NCI-H187 treated with DMSO at 0.1 percent for 48 hours (cell line): ENCODE measurements around the gene ANKRD11.
"Not testable (repeated sequence)": the region's sequence is repeated elsewhere in the genome, so short reads cannot be mapped to it uniquely, and the experiment has no call there.

Source experiments
- DNase-seq: peaks from one replicate; lab custom pipeline; 2025; lab: John Stamatoyannopoulos, UW

The ANKRD11 gene

DNA sequence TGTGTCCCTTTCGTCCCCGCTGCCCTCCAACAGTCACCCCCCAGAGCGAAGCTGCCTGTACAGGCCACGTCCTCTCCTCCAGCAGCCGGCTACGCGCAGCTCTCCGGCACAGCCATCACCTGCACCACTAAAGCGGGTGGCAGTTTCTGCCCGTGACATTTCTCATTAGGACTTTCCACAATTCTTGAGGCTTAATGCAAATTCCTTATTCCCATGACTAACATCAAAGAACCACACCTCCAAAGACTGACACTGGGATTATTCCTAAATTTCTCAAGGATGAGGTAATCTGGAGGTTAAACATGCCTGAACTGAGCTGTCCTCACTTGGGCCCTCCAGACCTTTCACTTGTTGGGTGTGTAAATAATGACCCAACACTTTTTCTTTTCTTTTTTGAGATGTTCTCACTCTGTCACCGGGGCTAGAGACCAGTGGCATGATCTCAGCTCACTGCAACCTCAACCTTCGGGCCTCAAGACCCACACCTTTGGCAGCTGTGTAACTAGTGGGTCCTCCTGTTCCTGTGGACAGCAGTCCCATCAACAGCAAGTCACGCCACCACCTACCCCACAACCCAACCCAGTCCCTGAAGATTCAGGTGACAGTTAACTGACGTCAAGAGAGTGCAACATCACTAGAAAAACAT, 11.7 kb downstream of the ANKRD11 start:
- DNase-seq = no peak

GRCh38 chr16:89476811-89477261, 13.5 kb downstream of the ANKRD11 start:
- no peak for DNase-seq

DNA sequence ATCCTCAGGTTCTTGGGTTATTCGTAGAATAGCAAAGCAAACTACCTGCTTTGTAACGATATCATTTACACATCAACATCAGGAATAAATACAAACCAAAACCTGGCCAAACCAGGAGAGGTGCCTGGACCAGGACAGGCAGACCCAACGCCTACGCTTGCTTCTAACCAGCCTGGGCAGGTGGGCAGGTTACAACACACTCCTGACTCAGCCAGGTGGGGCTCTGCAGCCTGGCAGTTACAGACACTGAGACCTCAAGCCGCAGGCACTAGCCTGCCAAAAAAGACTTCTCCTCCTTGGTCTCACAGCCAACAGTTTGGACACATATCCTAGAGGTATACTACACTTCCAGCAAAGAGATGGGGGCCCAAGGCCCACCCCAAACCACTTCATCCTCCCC, 14.0 kb downstream of the ANKRD11 start:
- no peak for DNase-seq

GRCh38 chr16:89475144-89475543, 15.2 kb downstream of the ANKRD11 start:
- no peak for DNase-seq

GRCh38 chr16:89473791-89474414, 16.5 kb downstream of the ANKRD11 start:
- no peak for DNase-seq

DNA sequence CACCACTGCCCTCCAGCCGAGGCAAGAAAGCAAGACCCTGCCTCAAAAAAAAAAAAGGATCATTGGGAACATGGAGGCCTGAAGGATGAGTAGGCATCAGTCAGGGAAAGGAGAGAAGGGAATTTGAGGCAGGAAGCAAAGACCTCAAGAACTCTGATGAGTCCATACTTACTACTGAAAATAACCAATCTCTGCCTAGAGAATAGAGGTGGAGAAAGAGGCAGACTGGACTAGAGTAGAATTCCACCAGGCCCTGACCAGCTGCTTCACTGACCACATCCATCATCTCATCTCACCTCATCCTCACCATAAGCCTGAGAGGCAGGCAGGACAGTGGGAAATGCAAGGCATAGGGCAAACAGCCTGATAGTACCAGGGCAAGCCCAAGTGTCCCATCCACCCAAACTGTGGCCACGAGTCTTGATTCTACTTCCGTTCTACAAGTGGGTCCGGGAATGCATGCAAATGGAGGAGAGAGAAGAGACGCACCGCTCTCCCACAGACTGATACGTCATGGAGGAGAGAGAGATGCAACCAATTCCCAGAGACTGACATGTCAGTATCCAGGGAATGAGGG, 17.1 kb downstream of the ANKRD11 start:
- DNase-seq = no peak

- no peak for DNase-seq
Observed at GRCh38 chr16:89472711-89473075, 17.7 kb downstream of the ANKRD11 start.

DNA sequence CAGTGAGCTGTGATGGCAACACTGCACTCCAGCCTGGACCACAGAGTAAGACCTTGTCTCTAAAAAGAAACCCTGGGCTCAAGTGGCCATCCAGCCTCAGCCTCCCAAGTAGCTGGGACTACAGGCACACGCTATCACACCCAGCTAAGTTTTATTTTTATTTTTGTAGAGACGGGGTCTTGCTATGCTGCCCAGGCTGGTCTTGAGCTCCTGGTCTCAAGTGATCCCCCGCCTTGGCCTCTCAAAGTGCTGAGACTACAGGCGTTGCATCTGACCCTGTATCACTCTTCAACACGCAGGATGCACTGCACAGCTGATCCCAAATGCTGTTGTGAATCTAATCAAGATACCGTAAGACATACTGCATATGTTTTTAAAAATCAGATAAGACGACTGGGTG, 23.0 kb downstream of the ANKRD11 start:
- no peak for DNase-seq

DNA sequence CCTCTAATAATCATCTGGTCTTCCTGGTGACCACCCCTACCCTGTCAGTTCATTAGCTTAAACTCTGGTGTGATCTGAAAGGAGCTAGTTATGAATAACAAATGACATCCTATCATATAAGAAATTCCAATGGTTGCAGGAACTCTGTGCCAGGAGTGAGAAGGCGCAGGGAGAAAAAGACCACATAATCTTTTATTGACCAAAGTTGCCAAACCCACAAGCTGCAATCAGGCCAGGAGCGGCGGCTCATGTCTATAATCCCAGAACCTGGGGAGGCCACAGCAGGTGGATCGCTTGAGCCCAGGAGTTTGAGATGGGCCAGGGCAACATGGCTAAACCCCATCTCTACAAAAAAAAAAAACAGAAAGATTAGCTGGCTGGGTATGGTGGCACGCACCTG, 23.4 kb downstream of the ANKRD11 start:
- no peak for DNase-seq

DNA sequence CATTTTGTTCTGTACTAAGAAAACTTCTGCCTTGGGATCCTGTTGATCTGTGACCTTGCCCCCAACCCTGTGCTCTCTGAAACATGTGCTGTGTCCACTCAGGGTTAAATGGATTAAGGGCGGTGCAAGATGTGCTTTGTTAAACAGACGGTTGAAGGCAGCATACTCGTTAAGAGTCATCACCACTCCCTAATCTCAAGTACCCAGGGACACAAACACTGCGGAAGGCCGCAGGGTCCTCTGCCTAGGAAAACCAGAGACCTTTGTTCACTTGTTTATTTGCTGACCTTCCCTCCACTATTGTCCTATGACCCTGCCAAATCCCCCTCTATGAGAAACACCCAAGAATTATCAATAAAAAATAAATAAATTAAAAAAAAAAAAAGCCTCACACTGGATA, 27.0 kb downstream of the ANKRD11 start:
- DNase-seq = not testable (repeated sequence)

DNA sequence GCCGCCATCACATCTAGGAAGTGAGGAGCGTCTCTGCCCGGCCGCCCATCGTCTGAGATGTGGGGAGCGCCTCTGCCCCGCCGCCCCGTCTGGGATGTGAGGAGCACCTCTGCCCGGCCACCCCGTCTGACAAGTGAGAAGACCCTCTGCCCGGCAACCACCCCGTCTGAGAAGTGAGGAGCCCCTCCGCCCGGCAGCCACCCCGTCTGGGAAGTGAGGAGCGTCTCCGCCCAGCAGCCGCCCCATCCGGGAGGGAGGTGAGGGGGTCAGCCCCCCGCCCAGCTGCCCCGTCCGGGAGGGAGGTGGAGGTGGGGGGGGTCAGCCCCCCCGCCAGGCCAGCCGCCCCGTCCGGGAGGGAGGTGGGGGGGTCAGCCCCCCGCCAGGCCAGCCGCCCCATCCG, 27.7 kb downstream of the ANKRD11 start:
- not testable (repeated sequence) for DNase-seq

DNA sequence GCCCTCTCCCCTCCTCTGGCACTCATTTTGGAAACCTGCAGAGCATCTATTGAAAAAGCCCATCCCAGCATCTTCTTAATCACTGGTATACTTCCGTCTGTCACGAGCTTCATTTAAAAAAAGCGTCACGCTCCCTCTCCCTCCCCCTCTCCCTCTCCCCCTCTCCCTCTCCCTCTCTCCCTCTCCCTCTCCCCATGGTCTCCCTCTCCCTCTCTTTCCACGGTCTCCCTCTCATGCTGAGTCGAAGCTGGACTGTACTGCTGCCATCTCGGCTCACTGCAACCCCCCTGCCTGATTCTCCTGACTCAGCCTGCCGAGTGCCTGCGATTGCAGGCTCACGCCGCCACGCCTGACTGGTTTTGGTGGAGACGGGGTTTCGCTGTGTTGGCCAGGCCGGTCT, 28.5 kb downstream of the ANKRD11 start:
- DNase-seq = not testable (repeated sequence)

GRCh38 chr16:89460556-89460955, 29.8 kb downstream of the ANKRD11 start:
- no peak for DNase-seq

DNA sequence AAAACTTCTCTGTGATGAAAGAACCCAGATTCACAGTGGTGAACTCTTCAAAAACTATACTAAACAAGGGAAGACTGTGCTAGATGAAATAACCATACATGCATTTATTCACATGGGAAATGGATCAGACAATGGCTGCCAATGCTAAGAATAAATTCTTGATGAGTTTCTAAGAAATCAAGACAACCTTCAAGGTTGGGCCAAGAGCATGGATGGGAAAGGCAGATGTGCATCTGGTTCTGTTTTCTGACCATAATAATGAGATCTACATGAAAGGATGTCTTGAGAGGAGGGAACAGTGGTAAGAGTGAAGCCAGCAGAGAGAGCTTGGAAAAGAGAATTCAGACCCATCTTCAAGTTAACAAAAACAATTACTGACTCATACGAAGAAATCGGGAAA, 31.4 kb downstream of the ANKRD11 start:
- no peak for DNase-seq

DNA sequence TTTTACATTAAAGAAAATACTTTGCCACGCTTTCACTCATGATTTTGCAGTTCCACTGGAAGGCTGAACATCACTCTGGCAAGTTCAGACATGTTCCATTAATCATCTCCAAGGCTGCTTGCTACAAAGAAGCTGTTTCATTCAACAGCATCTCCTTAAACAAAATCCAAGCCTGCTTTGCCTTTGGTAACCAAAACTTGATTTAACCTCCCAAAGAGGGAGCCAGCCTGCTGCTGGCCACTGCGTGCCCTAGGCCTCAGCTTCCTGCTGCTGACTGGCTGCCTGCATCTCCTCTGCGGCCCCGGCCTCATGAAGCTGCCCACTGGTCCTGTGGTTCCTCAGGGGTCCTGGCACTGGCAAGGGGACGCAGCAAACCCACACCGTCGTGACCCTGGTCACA, 31.8 kb downstream of the ANKRD11 start:
- no peak for DNase-seq

DNA sequence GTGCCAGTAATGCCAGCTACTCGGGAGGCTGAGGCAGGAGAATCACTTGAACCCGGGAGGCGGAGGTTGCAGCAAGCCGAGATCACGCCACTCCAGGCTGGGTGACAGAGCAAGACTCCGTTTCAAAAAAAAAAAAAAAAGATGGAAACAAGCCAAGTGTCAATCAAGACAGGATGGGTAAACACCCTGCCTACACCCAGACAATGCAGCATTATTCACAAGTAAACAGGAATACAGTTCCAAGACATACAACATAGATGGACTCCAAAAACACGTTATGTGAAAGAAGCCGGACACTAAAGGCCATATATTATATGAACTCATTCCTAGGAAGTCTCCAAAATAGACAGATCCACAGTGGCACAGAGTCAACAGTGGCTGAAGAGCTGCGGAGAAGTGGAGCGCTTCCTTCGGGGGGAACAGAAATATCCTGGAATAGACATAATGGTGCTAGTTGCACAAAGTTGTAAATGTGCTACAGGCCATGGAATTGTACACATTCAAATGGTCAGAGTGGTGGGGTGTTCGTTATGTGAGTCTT, 33.9 kb downstream of the ANKRD11 start:
- DNase-seq = no peak

GRCh38 chr16:89455692-89456091, 34.7 kb downstream of the ANKRD11 start:
- no peak for DNase-seq

DNA sequence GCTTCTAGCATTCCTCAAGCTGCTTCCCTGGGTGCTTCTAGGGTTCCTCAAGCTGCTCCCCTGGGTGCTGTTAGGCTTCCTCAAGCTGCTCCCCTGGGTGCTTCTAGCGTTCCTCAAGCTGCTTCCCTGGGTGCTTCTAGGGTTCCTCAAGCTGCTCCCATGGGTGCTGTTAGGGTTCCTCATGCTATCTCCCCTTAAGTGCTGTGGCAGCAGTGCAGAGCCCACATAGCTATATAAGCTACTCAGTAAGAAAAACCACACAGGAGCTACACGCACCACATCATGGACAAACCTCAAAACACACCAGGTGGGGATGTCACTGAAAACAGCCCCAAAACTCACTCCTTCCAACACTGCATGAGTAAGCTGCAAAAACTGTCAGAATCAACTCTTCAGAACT, 35.2 kb downstream of the ANKRD11 start:
- DNase-seq = no peak

DNA sequence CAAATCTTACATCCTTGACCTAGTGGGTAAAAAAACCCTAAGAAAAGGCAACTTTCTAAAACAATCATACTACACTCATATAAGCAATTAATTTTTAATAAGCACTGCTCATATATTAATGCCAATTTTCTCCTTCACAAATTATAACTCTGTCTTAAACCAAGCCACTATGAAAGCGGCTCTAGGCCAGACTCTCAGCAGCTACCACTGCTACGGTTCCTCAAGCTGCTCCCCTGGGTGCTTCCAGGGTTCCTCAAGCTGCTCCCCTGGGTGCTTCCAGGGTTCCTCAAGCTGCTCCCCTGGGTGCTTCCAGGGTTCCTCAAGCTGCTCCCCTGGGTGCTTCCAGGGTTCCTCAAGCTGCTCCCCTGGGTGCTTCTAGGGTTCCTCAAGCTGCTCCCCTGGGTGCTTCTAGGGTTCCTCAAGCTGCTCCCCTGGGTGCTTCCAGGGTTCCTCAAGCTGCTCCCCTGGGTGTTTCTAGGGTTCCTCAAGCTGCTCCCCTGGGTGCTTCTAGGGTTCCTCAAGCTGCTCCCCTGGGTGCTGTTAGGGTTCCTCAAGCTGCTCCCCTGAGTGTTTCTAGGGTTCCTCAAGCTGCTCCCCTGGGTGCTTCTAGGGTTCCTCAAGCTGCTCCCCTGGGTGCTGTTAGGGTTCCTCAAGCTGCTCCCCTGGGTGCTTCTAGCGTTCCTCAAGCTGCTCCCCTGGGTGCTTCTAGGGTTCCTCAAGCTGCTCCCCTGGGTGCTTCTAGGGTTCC, 35.8 kb downstream of the ANKRD11 start:
- not testable (repeated sequence) for DNase-seq

- DNase-seq = no peak
Observed at GRCh38 chr16:89453501-89454321, 36.6 kb downstream of the ANKRD11 start.

DNA sequence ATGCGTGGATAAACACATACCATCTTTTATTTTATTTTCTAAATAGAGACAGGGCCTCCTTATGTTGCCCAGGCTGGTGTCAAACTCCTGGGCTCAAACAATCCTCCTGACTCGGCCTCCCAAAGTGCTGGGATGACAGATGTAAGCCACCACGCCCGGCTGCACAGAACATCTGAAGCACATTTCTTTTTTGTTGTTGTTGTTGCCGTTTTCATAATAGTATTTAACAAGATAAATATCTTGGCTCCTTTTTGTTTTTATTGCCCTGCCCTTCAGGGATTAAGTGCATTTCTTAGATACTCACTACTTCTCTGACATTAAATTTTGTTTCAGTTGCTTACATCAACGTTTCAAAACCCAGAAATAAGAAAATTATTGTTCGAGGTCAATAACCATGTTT, 37.4 kb downstream of the ANKRD11 start:
- DNase-seq = no peak

GRCh38 chr16:89452241-89452640, 38.1 kb downstream of the ANKRD11 start:
- no peak for DNase-seq
